GM19023 (cell line): ENCODE results near the gene GPR173.

Source experiments
- ATAC-seq: cut with Tn5 transposase; IDR thresholded peaks from one replicate; pipeline ENCODE4 v1.9.1; 2021; ENCODE audit warnings: mild to moderate bottlenecking, moderate library complexity; ENCODE audit not compliant: unreplicated experiment

GPR173 gene

DNA sequence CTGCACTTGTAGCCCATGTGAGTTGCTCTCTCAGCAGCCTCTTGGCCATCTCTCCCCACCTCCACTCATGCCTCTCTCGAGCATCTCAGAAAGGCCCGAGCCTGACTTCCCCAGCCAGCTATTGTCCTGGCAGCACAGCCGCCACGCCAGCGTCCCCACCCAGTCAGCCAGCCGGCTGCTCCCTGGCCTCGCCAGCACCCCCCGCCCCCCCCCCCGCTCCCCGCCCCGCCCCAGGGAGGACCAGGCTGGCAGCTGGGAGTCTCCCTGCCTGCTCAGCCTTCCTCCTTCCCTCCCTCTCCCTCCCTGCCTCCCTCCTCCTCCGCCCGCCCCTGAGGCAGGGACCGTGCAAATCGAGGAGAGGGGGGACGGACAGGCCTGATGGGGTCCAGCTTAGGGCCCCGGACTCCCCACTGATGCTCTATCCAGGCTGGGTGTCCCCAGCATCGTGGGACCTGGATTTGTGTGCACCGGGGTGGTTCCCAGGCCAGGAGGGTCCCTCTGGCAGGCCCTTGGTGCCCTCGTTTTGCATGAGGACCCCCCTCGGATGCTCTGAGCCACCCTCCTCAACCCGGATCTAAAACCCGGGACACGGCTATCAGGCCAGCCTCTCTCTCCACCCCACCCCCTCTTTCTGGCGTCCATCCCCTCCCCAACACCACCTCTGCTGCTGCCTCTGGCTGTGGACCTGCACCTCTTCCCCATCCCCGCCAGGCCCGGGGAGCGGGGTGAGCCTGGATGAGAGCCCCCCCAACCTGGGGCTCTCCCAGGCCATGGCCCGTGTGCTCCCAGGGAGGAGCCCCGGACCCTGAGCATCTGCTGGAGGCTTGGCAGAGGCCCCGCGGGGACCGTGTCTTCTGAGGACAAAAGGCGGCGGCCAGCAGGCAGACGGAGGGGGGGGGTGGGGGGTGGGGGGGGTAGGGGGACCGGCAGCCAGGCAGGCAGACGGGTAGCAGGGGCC lies at the start of gene GPR173:
Gene GPR173 (plus strand): TSS at position 621 of the 958 bp plus-strand sequence. CDS start 27,833 bp downstream, outside the sequence.
- ATAC-seq: no peak

GRCh38 chrX:53000447-53001135 lies 48.0 kb upstream of the GPR173 start:
- no peak for ATAC-seq

DNA sequence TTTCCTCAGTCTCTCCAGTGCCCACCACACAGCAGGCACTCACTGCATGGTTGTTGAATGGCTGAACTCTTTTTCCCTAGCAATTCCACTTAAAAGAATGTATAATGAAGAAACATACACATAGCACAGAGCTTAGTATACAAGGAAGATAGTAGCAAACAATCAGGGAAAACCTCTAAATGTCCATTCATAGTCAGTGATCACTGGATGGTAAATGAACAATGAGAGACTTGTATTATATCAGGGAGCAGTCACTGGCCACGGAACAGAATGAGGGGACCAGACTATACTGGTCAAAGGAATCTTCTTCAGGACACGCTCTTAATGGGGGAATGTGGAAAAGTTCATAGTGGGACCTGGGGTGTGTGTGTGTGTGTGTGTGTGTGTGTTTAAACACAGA lies 46.6 kb upstream of the GPR173 start:
- no peak for ATAC-seq

GRCh38 chrX:53003111-53003510 lies 45.5 kb upstream of the GPR173 start:
- ATAC-seq: no peak

DNA sequence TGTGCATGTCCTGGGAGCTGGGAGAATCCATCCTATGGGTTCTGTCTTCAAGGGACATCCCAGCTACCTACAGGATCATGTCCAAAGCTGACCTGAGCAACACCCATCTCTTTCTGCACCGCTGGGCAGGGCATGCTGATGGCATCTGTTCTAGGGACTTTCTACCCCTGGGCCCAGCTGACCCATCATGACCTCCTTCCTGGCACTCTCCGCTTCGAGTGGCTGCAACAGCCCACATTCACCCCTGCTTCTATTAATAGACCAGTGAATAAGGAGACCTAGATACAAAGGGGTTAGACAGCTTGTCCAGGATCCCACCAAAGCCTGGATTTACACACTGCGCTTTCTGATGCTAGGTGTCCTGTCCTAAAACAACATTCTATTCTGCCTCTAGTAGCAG lies 44.6 kb upstream of the GPR173 start:
- ATAC-seq: no peak

- no peak for ATAC-seq
Measured at GRCh38 chrX:53004811-53005210, 43.8 kb upstream of the GPR173 start.

GRCh38 chrX:53005327-53005726 lies 43.3 kb upstream of the GPR173 start:
- ATAC-seq: no peak

- ATAC-seq: no peak
Measured at GRCh38 chrX:53009032-53009431, 39.6 kb upstream of the GPR173 start.

- no peak for ATAC-seq
Measured at GRCh38 chrX:53013291-53013690, 35.3 kb upstream of the GPR173 start.

DNA sequence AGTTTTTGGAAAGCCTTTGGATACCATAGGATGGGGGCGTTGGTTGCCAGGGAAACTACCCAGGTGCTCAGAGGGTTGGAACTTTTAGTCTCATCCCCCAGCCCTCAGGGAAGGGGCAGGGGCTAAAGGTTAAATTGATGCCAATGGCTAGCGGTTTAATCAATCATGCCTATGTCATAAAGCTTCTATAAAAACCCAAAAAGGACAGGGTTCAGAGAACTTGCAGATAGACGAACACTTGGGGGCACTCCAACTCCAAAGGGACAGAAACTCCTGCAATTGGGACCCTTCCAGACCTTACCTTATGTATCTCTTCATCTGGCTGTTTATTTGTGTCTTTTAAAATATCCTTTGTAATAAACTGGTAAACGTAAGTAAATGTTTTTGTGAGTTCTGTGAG lies 30.0 kb upstream of the GPR173 start:
- ATAC-seq: no peak

- ATAC-seq: no peak
Measured at GRCh38 chrX:53022381-53022780, 26.2 kb upstream of the GPR173 start.

DNA sequence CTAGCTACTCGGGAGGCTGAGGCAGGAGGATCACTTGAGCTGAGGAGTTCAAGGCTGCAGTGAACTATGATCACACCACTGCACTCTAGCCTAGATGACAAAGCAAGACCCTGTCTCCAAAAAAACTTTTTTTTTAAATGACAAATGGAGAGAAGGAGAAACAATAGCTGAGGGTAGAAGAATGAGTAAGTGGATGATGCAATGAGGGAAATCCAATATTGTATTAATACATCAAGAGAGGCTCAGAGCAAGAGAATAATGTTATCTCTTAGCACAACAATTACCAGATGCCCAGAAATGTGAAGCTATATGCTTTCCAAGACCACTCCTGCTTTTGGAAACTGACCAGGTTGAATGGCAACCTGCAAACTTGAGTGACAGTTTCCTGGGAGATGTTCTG lies 19.9 kb upstream of the GPR173 start:
- ATAC-seq: no peak

GRCh38 chrX:53031380-53031779 lies 17.2 kb upstream of the GPR173 start:
- ATAC-seq: no peak

- no peak for ATAC-seq
Measured at GRCh38 chrX:53036149-53036548, 12.4 kb upstream of the GPR173 start.

- ATAC-seq: no peak
Measured at GRCh38 chrX:53039236-53039635, 9.4 kb upstream of the GPR173 start.

DNA sequence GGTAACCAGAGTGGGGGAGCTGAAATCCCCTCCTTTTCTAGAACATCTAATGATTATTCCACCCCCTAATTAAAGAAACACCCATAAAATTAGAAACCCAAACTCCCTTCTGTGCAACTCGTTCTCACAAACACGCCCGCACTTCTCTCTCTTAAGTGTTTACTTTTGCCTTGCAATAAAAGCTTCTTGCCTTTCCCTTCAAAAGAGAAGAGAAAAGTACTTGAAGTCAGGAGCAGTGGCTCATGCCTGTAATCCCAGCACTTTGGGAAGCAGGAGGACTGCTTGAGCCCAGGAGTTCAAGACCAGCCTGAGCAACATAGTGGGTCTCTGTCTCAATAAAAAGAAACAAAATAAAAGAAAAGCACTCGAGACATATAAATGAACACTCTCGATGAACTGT lies 3.6 kb upstream of the GPR173 start:
- ATAC-seq: no peak

GRCh38 chrX:53047228-53047627 lies 1.4 kb upstream of the GPR173 start:
- no peak for ATAC-seq

DNA sequence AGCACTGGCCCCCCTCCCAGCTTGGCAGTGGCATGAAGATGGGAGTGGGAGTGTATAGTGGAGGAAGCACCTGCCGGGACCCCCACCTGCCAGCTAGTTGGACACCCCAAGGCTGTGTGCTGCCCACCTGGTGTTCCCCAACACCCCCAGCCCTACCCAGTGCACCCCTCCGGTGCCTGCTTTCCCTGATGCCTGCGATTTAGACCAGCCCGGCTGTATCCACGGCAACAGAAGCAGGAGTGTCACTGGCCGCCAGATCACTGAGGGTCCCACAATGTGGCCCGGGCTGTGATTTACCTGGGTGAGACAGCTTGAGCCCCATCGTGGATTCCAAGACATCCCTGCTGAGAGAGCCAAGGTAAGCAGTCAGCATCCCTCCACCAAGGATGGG lies 533 bp downstream of the GPR173 start:
- ATAC-seq: no peak

DNA sequence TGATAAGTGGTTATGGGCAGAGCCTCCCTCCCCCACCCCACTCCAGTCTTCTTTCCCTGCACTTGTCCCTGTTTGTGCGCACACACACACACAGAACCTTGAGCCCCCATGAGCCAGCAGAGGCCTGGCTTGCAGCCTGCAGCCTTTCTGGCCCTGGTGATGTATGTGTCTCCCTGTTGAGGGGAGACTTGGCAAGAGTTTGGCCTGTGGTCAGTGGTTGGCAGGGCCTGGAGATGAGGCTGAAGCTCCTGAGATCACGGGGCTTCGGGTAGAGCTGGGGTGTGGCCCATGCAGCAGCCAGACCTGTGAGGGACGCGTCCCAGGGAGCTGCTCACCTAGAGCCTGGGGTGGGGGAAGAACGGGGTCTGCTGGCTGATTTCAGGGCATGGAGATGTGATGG lies 2.3 kb downstream of the GPR173 start:
- no peak for ATAC-seq

DNA sequence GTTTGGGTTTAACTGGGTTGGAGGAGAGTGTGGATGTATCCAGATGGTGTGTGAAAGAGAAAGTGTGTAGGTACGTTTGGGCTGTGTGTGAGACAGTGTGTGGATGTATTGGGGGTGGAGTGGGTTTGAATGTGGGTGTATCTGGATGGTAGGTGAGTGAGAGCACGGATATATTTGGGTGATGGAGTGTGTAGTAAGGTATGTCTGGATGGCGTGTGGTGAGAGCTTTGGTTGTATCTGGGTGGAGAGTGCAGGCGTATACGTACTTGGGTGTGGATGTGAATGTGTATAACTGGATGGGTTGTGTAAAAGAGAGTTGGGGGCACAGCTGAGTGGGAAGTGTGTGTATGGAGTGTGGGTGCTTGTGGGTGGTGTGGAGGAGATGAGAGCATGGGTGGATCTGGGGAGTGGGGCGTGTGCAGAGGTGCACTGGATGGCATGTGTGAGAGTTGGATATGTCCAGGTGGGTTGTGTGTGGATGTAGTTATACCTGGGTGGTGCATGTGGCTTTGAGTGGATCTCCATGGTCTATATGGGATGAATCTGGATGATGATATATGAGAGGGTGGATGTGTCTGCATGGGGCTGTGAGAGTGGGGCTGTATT lies 6.8 kb downstream of the GPR173 start:
- ATAC-seq: no peak

DNA sequence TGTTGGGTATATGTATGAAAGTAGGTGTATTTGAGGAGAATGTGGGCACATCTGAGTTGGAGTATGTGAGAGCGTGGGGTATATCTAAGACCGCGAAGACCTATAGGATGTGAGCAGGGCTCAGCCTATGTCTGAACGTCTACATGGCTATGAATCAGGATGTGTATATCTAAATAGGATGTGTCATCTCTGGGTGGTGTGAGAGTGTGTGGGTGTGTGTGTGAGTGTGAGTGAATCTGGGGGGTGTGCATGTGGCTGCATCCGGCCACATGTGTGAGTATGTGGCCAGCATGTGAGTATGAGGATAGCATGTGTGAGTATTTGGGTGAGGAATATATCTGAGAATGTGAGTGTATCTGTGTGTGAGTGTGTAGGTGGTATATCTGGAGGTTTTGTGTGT lies 7.7 kb downstream of the GPR173 start:
- ATAC-seq: no peak

GRCh38 chrX:53065104-53065503 lies 16.5 kb downstream of the GPR173 start:
- no peak for ATAC-seq
